HepG2 (cell line): ENCODE results near the gene LRRC45. TPM values are rescaled to one million over a fixed set of nuclear protein-coding genes. Genes with fewer than 3 reads are reported as not detected.

Source experiments
- CSRNP2 ChIP-seq: sonication (generic); formaldehyde crosslinking; conservative IDR thresholded peaks from 2 replicates; pipeline ENCODE4 v1.8.0; 2022; ENCODE audit warnings: low read depth, missing genetic modification reagents
- GABPA ChIP-seq, 2 experiments: IDR thresholded peaks; 2 replicates each; pipeline ENCODE4 v1.6.1; 2011 to 2016; ENCODE audit warnings: low read depth in 2 of 2, low read length in 1 of 2, missing biosample characterization in 1 of 2, missing genetic modification characterization in 1 of 2
- MAFF ChIP-seq: IDR thresholded peaks from 2 replicates; pipeline ENCODE4 v1.6.1; 2011; ENCODE audit warnings: low read depth, low read length, improper control_type of control experiment
- MAZ ChIP-seq, 2 experiments: sonication (generic) in 1 of 2; formaldehyde crosslinking in 1 of 2; IDR thresholded peaks; 2 replicates each; pipeline versions ENCODE4 v1.5.0 to v1.6.1; 2012 to 2020; ENCODE audit warnings: low read depth in 2 of 2, mild to moderate bottlenecking in 2 of 2, borderline replicate concordance in 1 of 2, improper control_type of control experiment in 1 of 2, low read length in 1 of 2, missing genetic modification reagents in 1 of 2, moderate library complexity in 1 of 2
- RXRA ChIP-seq: sonication (generic); formaldehyde crosslinking; IDR thresholded peaks from 2 replicates; pipeline ENCODE4 v1.5.1; 2020; ENCODE audit warnings: missing genetic modification reagents
- SAFB2 ChIP-seq: sonication (generic); formaldehyde crosslinking; IDR thresholded peaks from 2 replicates; pipeline ENCODE4 v1.5.1; 2020; ENCODE audit warnings: missing genetic modification reagents, low read depth, mild to moderate bottlenecking, borderline replicate concordance
- U2AF1 ChIP-seq: fragments of 200-400 bp; formaldehyde crosslinking; optimal IDR thresholded peaks from 2 replicates; pipeline ENCODE3; 2017; ENCODE audit warnings: mild to moderate bottlenecking, low read depth, low read length
- ZNF280D ChIP-seq: sonication (generic); formaldehyde crosslinking; IDR thresholded peaks from 2 replicates; pipeline ENCODE4 v1.5.1; 2020; ENCODE audit warnings: mild to moderate bottlenecking, missing genetic modification reagents
- ZNF432 ChIP-seq: sonication (generic); formaldehyde crosslinking; IDR thresholded peaks from 2 replicates; pipeline ENCODE4 v1.5.0; 2020; ENCODE audit warnings: missing genetic modification reagents, mild to moderate bottlenecking, borderline replicate concordance
- ZNF441 ChIP-seq: sonication (generic); formaldehyde crosslinking; IDR thresholded peaks from 2 replicates; pipeline ENCODE4 v1.7.0; 2021; ENCODE audit warnings: missing genetic modification reagents, borderline replicate concordance
- ZNF839 ChIP-seq: sonication (generic); formaldehyde crosslinking; IDR thresholded peaks from 2 replicates; pipeline ENCODE4 v1.4.0; 2020; ENCODE audit warnings: missing genetic modification reagents, mild to moderate bottlenecking, borderline replicate concordance
- polyA plus RNA-seq, 8 experiments: library from polyadenylated mRNA; depleted of rRNA in 3 of 8; stranded (reverse) in 7 of 8; unstranded in 1 of 8; fragments of >200 nt; fragmentation: Illumina TruSeq in 4 of 8; extraction: Trizol in 4 of 8; gene quantifications; 2 replicates each; pipeline versions ENCODE4 v1.2.1 to v1.2.3, GENCODE V29; 2011 to 2016; ENCODE audit warnings: low read depth in 4 of 8, missing spikeins in 1 of 8, mixed read lengths in 1 of 8; ENCODE audit not compliant: insufficient read depth in 1 of 8
- total RNA-seq, 5 experiments: library from RNA; depleted of rRNA; stranded (reverse); fragments of >200 nt; fragmentation: Illumina TruSeq; extraction: Trizol; gene quantifications; 2 replicates each; pipeline ENCODE4 v1.2.3, GENCODE V29; 2016; ENCODE audit warnings: low read depth in 1 of 5
- TF ChIP-seq, protein P1 (sequence below): IDR thresholded peaks from 2 replicates; pipeline ENCODE4 v1.6.1; 2012; ENCODE audit warnings: low read depth, low read length, improper control_type of control experiment
- TF ChIP-seq, protein P2 (sequence below): sonication (generic); formaldehyde crosslinking; conservative IDR thresholded peaks from 2 replicates; pipeline ENCODE4 v1.8.0; 2022; ENCODE audit warnings: missing genetic modification reagents
- TF ChIP-seq, protein P3 (sequence below): sonication (generic); formaldehyde crosslinking; conservative IDR thresholded peaks from 2 replicates; pipeline ENCODE4 v1.4.0; 2020; ENCODE audit warnings: mild to moderate bottlenecking, missing genetic modification reagents, moderate library complexity

Gene LRRC45
- total and polyA plus RNA-seq, 2 of the 13 experiments (the other 11 are each of a cell fraction or from before 2014, with no cell fraction given) = 11.6 to 48.1 TPM

GRCh38 chr17:82022981-82023446, at the start of gene LRRC45 (continued):
- TF ChIP-seq MAZ (IDR thresholded peaks at IDR 0.05; ENCODE audit: borderline replicate concordance, low read depth, low read length) (peak; percentile 97), MAZ (CRISPR knock-in tag; IDR thresholded peaks at IDR 0.05; ENCODE audit: low read depth) (peak; percentile 61), GABPA (IDR thresholded peaks at IDR 0.05; ENCODE audit: low read depth, low read length) (no peak), GABPA (CRISPR knock-in tag; IDR thresholded peaks at IDR 0.05; ENCODE audit: low read depth) (peak; percentile 56; the same call in 1 of the 2 replicates), ZNF432 (CRISPR knock-in tag) (no peak), U2AF1 (no peak), MAFF (no peak), RXRA (CRISPR knock-in tag) (no peak), ZNF441 (CRISPR knock-in tag) (no peak; the same call in 1 of the 2 replicates), SAFB2 (CRISPR knock-in tag) (no peak), ZNF280D (CRISPR knock-in tag) (no peak), CSRNP2 (no peak), ZNF839 (no peak)
- TF ChIP-seq, protein P1, sequence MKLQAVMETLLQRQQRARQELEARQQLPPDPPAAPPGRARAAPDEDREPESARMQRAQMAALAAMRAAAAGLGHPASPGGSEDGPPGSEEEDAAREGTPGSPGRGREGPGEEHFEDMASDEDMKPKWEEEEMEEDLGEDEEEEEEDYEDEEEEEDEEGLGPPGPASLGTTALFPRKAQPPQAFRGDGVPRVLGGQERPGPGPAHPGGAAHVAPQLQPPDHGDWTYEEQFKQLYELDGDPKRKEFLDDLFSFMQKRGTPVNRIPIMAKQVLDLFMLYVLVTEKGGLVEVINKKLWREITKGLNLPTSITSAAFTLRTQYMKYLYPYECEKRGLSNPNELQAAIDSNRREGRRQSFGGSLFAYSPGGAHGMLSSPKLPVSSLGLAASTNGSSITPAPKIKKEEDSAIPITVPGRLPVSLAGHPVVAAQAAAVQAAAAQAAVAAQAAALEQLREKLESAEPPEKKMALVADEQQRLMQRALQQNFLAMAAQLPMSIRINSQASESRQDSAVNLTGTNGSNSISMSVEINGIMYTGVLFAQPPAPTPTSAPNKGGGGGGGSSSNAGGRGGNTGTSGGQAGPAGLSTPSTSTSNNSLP = no peak
- TF ChIP-seq, protein P2, sequence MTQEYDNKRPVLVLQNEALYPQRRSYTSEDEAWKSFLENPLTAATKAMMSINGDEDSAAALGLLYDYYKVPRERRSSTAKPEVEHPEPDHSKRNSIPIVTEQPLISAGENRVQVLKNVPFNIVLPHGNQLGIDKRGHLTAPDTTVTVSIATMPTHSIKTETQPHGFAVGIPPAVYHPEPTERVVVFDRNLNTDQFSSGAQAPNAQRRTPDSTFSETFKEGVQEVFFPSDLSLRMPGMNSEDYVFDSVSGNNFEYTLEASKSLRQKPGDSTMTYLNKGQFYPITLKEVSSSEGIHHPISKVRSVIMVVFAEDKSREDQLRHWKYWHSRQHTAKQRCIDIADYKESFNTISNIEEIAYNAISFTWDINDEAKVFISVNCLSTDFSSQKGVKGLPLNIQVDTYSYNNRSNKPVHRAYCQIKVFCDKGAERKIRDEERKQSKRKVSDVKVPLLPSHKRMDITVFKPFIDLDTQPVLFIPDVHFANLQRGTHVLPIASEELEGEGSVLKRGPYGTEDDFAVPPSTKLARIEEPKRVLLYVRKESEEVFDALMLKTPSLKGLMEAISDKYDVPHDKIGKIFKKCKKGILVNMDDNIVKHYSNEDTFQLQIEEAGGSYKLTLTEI (CRISPR knock-in tag) = no peak
- TF ChIP-seq, protein P3, sequence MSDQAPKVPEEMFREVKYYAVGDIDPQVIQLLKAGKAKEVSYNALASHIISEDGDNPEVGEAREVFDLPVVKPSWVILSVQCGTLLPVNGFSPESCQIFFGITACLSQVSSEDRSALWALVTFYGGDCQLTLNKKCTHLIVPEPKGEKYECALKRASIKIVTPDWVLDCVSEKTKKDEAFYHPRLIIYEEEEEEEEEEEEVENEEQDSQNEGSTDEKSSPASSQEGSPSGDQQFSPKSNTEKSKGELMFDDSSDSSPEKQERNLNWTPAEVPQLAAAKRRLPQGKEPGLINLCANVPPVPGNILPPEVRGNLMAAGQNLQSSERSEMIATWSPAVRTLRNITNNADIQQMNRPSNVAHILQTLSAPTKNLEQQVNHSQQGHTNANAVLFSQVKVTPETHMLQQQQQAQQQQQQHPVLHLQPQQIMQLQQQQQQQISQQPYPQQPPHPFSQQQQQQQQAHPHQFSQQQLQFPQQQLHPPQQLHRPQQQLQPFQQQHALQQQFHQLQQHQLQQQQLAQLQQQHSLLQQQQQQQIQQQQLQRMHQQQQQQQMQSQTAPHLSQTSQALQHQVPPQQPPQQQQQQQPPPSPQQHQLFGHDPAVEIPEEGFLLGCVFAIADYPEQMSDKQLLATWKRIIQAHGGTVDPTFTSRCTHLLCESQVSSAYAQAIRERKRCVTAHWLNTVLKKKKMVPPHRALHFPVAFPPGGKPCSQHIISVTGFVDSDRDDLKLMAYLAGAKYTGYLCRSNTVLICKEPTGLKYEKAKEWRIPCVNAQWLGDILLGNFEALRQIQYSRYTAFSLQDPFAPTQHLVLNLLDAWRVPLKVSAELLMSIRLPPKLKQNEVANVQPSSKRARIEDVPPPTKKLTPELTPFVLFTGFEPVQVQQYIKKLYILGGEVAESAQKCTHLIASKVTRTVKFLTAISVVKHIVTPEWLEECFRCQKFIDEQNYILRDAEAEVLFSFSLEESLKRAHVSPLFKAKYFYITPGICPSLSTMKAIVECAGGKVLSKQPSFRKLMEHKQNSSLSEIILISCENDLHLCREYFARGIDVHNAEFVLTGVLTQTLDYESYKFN (CRISPR knock-in tag) = 0 out of 2 replicates have a peak, but pooled peaks have one; percentile 3
